ENCODE measurements around the gene GPC5. TPM values are rescaled to one million over a fixed set of nuclear protein-coding genes. Genes with fewer than 3 reads are reported as not detected.

GPC5 gene
- total and polyA plus RNA-seq, 2 donors (not counting 3 experiments of a cell fraction or from before 2014, with no cell fraction given) = 0.59 to 0.97 TPM

DNA sequence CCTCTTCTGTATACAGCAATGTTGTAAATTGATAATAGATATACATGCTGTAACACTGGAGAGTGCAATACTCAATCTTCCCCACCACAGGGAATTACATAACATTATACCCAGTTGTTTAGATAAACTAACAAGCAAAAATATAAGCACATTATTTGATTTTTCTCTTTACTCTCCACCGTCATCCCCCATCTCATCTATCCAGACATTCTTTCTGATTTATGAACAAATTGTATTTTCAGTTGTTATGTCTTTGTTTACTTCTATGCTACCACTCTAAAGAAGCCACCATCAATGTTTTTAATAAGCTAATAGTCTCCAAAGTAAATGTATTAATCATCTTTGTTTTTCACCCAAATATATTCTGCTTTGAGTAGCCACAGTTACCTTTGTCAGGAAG lies 1337.5 kb downstream of the GPC5 start:
- Histone ChIP-seq H3K9me1 (replicated peaks; ENCODE audit: control insufficient read depth, extremely low read depth, insufficient read depth, low read length) (no peaks in the 10 kb centered on the region), H4K20me1 (replicated peaks; ENCODE audit: control insufficient read depth, extremely low read depth, insufficient read depth, low read length) (no peaks in the 10 kb centered on the region), H3K4me1 (ENCODE audit: control insufficient read depth, extremely low read depth, insufficient read depth, low read length) (no peaks in the 10 kb centered on the region), H3K27ac (ENCODE audit: insufficient read depth, low read depth, low read length) (no peak overlapping the region), H3K27me3 (ENCODE audit: control insufficient read depth in 2 of 2, insufficient read depth in 2 of 2, low read length in 2 of 2) (no peaks in the 10 kb centered on the region), H3K79me2 (ENCODE audit: control insufficient read depth, insufficient read depth, low read length) (no peaks in the 10 kb centered on the region), H3K9me3 (replicated peaks; ENCODE audit: control insufficient read depth, insufficient read depth, low read length) (no peaks in the 10 kb centered on the region), H3K4me2 (ENCODE audit: insufficient read depth, low read length) (no peak overlapping the region), H3K4me3 (replicated peaks in 1 of 3; ENCODE audit: insufficient read depth in 1 of 3, low read depth in 1 of 3, low read length in 3 of 3) (no peak overlapping the region), H3K36me3 (ENCODE audit: control insufficient read depth in 2 of 2, extremely low read depth in 1 of 2, insufficient read depth in 2 of 2, low read length in 2 of 2) (no peaks in the 10 kb centered on the region), H3K9ac (replicated peaks; ENCODE audit: extremely low read depth, insufficient read depth, low read length) (no peak overlapping the region), H2AFZ (ENCODE audit: low read depth, low read length) (no peak overlapping the region)
- ChIA-PET POLR2A (no interaction called here), CTCF (no interaction called here)
- dilution Hi-C loops (cut with MboI; ENCODE audit: extremely low pct_ligation_motif_present, low sequenced_read_pairs) = no loop called here
- BruUV-seq (replicated peaks) = no TSS peak
- TF ChIP-seq FOS (IDR thresholded peaks at IDR 0.05; ENCODE audit: borderline replicate concordance, insufficient read depth, low read length) (no peak), GATA2 (IDR thresholded peaks at IDR 0.05; ENCODE audit: insufficient read depth, insufficient read length, low read depth, low read length) (no peak), CTCF (IDR thresholded peaks at IDR 0.05; ENCODE audit: extremely low read depth in 1 of 2, insufficient read depth in 1 of 2, low read depth in 1 of 2, low read length in 2 of 2) (no peak), POLR2AphosphoS5 (IDR thresholded peaks at IDR 0.05; ENCODE audit: insufficient read depth, low read depth, low read length) (no peak), JUN (IDR thresholded peaks at IDR 0.05; ENCODE audit: borderline replicate concordance, insufficient read depth, insufficient read length, low read depth) (no peak), POLR2A (IDR thresholded peaks at IDR 0.05; ENCODE audit: low read depth, low read length) (no peak), MYC (IDR thresholded peaks at IDR 0.05; ENCODE audit: low read depth, low read length) (no peak)
- DNase-seq (ENCODE audit: low read depth, low spot score) = no peak
- no peak for FAIRE-seq
- intact Hi-C loops (cut with micrococcal nuclease) = no loop called here

Measured in endothelial cell of umbilical vein (primary cell).